ENCODE measurements around the gene RPEL1. TPM values are rescaled to one million over a fixed set of nuclear protein-coding genes. Genes with fewer than 3 reads are reported as not detected.
A peak's percentile ranks its signal among the peaks of the same experiment; 100 is the strongest.

The RPEL1 gene
- total RNA-seq, 1 experiment from 2014 or later: not detected

DNA sequence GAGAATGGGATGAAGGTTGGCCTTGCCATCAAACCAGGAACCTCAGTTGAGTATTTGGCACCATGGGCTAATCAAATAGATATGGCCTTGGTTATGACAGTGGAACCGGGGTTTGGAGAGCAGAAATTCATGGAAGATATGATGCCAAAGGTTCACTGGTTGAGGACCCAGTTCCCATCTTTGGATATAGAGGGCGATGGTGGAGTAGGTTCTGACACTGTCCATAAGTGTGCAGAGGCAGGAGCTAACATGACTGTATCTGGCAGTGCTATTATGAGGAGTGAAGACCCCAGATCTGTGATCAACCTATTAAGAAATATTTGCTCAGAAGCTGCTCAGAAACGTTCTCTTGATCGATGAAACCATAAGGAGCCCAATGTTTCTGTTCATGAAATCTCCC, 637 bp downstream of the RPEL1 start:
- peak; percentile 14 for DNase-seq
- BruUV-seq (replicated peaks): no TSS peak

DNA sequence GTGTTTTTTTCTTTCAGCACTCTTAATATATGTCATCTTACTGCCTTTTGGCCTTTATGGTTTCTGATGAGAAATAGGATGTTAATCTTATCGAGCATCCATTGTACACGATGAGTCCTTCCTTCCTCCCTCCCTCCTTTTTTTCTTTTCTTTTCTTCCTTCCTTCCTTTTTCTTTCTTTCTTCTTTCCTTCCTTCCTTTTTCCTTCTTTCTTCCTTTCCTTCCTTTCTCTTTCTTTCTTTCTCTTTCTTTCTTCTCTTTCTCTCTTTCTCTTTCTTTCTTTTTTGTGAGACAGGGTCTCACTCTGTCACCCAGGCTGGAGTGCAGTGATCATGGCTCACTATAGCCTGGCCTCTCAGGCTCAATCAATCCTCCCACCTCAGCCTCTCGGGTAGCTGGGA, 8.4 kb downstream of the RPEL1 start:
- CTCF ChIA-PET: no interaction called here
- TF ChIP-seq EZH2 (IDR thresholded peaks at IDR 0.05; ENCODE audit: low read length, unreplicated experiment) (no peak), EZH2phosphoT487 (IDR thresholded peaks at IDR 0.05; ENCODE audit: borderline replicate concordance, low read length) (no peak)
- TF ChIP-seq, protein P1, sequence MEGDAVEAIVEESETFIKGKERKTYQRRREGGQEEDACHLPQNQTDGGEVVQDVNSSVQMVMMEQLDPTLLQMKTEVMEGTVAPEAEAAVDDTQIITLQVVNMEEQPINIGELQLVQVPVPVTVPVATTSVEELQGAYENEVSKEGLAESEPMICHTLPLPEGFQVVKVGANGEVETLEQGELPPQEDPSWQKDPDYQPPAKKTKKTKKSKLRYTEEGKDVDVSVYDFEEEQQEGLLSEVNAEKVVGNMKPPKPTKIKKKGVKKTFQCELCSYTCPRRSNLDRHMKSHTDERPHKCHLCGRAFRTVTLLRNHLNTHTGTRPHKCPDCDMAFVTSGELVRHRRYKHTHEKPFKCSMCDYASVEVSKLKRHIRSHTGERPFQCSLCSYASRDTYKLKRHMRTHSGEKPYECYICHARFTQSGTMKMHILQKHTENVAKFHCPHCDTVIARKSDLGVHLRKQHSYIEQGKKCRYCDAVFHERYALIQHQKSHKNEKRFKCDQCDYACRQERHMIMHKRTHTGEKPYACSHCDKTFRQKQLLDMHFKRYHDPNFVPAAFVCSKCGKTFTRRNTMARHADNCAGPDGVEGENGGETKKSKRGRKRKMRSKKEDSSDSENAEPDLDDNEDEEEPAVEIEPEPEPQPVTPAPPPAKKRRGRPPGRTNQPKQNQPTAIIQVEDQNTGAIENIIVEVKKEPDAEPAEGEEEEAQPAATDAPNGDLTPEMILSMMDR (conservative IDR thresholded peaks at IDR 0.05; ENCODE audit: low read depth, low read length): no peak

More for the DNA sequence above, 637 bp downstream of the RPEL1 start:
- no peaks in the 10 kb centered on the region for H4K20me1 ChIP-seq (ENCODE audit: low read length)
- no peak for ATAC-seq
- TF ChIP-seq, protein P1 (conservative IDR thresholded peaks at IDR 0.05; ENCODE audit: low read depth, low read length): peak; percentile 23; the same call in 1 of the 2 replicates
- TF ChIP-seq EZH2 (IDR thresholded peaks at IDR 0.05; ENCODE audit: low read length, unreplicated experiment) (no peak), EZH2phosphoT487 (IDR thresholded peaks at IDR 0.05; ENCODE audit: borderline replicate concordance, low read length) (no peak)
- H3K27ac ChIP-seq (ENCODE audit: low read length): no peak overlapping the region
- POLR2A ChIA-PET (ENCODE audit: unreplicated experiment): interaction anchor here (0.6 kb wide), 1 partner anchor 91 kb away, joined by 3 read pairs; no protein-coding TSS in a partner anchor
- H2AFZ ChIP-seq (ENCODE audit: low read length): no peak overlapping the region
- no peaks in the 10 kb centered on the region for H3K79me2 ChIP-seq (ENCODE audit: low read length)
- no peak overlapping the region for H3K9ac ChIP-seq (ENCODE audit: low read length)
- H3F3A ChIP-seq (ENCODE audit: low read length, unreplicated experiment): peaks cover 4% of the 10 kb centered on the region
- H3K36me3 ChIP-seq (ENCODE audit: low read depth, low read length): no peaks in the 10 kb centered on the region
- H3K4me1 ChIP-seq (ENCODE audit: insufficient read depth, low read length): peaks cover 10% of the 10 kb centered on the region
- intact Hi-C loops (cut with micrococcal nuclease): loop anchor here (1.0 kb wide), 1 partner anchor 88 kb away; no protein-coding TSS in a partner anchor
- H3K27me3 ChIP-seq (ENCODE audit: low read length): no peaks in the 10 kb centered on the region
- no peaks in the 10 kb centered on the region for H3K9me2 ChIP-seq (replicated peaks; ENCODE audit: low read length)
- H3K4me3 ChIP-seq (ENCODE audit: low read length): no peak overlapping the region
- H3K9me3 ChIP-seq (ENCODE audit: low read length): no peaks in the 10 kb centered on the region
- CTCF ChIA-PET: interaction anchor here (0.5 to 0.6 kb wide), 3 partner anchors 9 to 124 kb away, joined by 3 to 11 read pairs (median 3); no protein-coding TSS in a partner anchor
- H3K4me2 ChIP-seq (ENCODE audit: low read length): no peak overlapping the region

DNA sequence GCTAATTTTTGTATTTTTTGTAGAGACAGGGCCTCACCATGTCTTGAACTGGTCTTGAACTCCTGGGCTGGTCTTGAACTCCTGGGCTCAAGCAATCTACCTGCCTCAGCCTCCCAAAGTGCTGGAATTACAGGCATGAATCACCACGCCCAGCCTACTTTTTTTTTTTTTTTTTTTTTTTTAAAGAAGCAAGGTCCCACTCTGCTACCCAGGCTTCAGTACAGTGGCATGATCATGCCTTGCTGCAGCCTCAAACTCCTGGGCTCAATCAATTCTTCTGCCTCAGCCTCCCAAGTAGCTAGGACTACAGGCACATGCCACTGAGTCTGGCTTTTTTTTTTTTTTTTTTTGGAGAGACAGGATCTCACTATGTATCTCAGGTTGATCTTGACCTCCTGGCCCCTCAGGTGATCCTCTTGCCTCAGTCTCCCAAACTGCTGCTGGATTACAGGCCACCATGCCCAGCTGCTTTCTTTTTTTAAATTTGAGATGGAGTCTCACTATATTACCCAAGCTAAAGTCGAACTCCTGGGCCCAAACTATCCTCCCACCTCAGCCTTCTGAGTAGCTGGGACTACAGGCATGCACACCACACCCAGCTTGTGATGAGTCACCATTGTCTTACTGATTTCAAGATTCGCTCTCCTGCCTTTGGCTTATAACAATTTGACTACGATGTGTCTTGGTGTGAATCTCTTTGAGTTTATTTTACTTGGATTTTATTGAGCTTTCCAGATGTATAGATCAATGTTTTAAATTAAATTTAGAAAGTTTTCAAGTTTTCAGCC, 9.0 kb downstream of the RPEL1 start:
- POLR2A ChIA-PET (ENCODE audit: unreplicated experiment): no interaction called here
- CTCF ChIA-PET: interaction anchor here (0.8 kb wide), 1 partner anchor 9 kb away, joined by 11 read pairs; no protein-coding TSS in a partner anchor
- no peaks in the 10 kb centered on the region for H4K20me1 ChIP-seq (ENCODE audit: low read length)

More for the DNA sequence above, 8.4 kb downstream of the RPEL1 start:
- no peak overlapping the region for H3K4me2 ChIP-seq (ENCODE audit: low read length)
- H2AFZ ChIP-seq (ENCODE audit: low read length): no peak overlapping the region
- ATAC-seq: no peak
- intact Hi-C loops (cut with micrococcal nuclease): no loop called here
- no peak overlapping the region for H3K9ac ChIP-seq (ENCODE audit: low read length)
- no peaks in the 10 kb centered on the region for H3K79me2 ChIP-seq (ENCODE audit: low read length)
- H3K4me1 ChIP-seq (ENCODE audit: insufficient read depth, low read length): peaks cover 8% of the 10 kb centered on the region
- no peaks in the 10 kb centered on the region for H3K27me3 ChIP-seq (ENCODE audit: low read length)
- H4K20me1 ChIP-seq (ENCODE audit: low read length): no peaks in the 10 kb centered on the region
- no TSS peak for BruUV-seq (replicated peaks)
- DNase-seq: no peak
- no peaks in the 10 kb centered on the region for H3F3A ChIP-seq (ENCODE audit: low read length, unreplicated experiment)
- no peak overlapping the region for H3K27ac ChIP-seq (ENCODE audit: low read length)
- no peaks in the 10 kb centered on the region for H3K9me3 ChIP-seq (ENCODE audit: low read length)
- H3K36me3 ChIP-seq (ENCODE audit: low read depth, low read length): no peaks in the 10 kb centered on the region
- H3K9me2 ChIP-seq (replicated peaks; ENCODE audit: low read length): no peaks in the 10 kb centered on the region
- no peak overlapping the region for H3K4me3 ChIP-seq (ENCODE audit: low read length)
- POLR2A ChIA-PET (ENCODE audit: unreplicated experiment): no interaction called here

More for the DNA sequence above, 9.0 kb downstream of the RPEL1 start:
- no peak overlapping the region for H3K9ac ChIP-seq (ENCODE audit: low read length)
- no peaks in the 10 kb centered on the region for H3K79me2 ChIP-seq (ENCODE audit: low read length)
- TF ChIP-seq EZH2 (IDR thresholded peaks at IDR 0.05; ENCODE audit: low read length, unreplicated experiment) (no peak), EZH2phosphoT487 (IDR thresholded peaks at IDR 0.05; ENCODE audit: borderline replicate concordance, low read length) (no peak)
- TF ChIP-seq, protein P1 (conservative IDR thresholded peaks at IDR 0.05; ENCODE audit: low read depth, low read length): no peak
- no peaks in the 10 kb centered on the region for H3K9me3 ChIP-seq (ENCODE audit: low read length)
- H3K4me2 ChIP-seq (ENCODE audit: low read length): peak overlapping the region; percentile 39; the same call in 1 of the 2 replicates
- H2AFZ ChIP-seq (ENCODE audit: low read length): 0 out of 2 replicates have a peak overlapping the region, but pooled peaks have one; percentile 30
- no TSS peak for BruUV-seq (replicated peaks)
- DNase-seq: peak; percentile 64
- no peaks in the 10 kb centered on the region for H3K9me2 ChIP-seq (replicated peaks; ENCODE audit: low read length)
- H3K4me1 ChIP-seq (ENCODE audit: insufficient read depth, low read length): peaks cover 8% of the 10 kb centered on the region
- H3F3A ChIP-seq (ENCODE audit: low read length, unreplicated experiment): no peaks in the 10 kb centered on the region
- intact Hi-C loops (cut with micrococcal nuclease): no loop called here
- no peak overlapping the region for H3K27ac ChIP-seq (ENCODE audit: low read length)
- no peaks in the 10 kb centered on the region for H3K36me3 ChIP-seq (ENCODE audit: low read depth, low read length)
- ATAC-seq: peak; percentile 92
- H3K27me3 ChIP-seq (ENCODE audit: low read length): no peaks in the 10 kb centered on the region
- H3K4me3 ChIP-seq (ENCODE audit: low read length): no peak overlapping the region
